HG02798 (cell line): Measurements from ENCODE around the gene YPEL1.
"Not testable (repeated sequence)": the region's sequence is repeated elsewhere in the genome, so short reads cannot be mapped to it uniquely, and the experiment has no call there.

ENCODE experiments used
- ATAC-seq: cut with Tn5 transposase; IDR thresholded peaks from one replicate; pipeline ENCODE4 v1.9.1; 2021; ENCODE audit warnings: mild to moderate bottlenecking; ENCODE audit not compliant: unreplicated experiment, poor library complexity

The YPEL1 gene

GRCh38 chr22:21686634-21687393 is 48.8 kb downstream of the YPEL1 start:
- ATAC-seq: no peak

GRCh38 chr22:21686193-21686608 is 49.4 kb downstream of the YPEL1 start:
- no peak for ATAC-seq

- ATAC-seq: no peak
Measured at GRCh38 chr22:21685164-21685513, 50.5 kb downstream of the YPEL1 start.

- no peak for ATAC-seq
Measured at GRCh38 chr22:21684492-21685163, 51.0 kb downstream of the YPEL1 start.

- ATAC-seq: no peak
Measured at GRCh38 chr22:21683401-21683811, 52.2 kb downstream of the YPEL1 start.

GRCh38 chr22:21682385-21683175 is 53.0 kb downstream of the YPEL1 start:
- ATAC-seq: no peak

GRCh38 chr22:21681566-21682370 is 53.8 kb downstream of the YPEL1 start:
- no peak for ATAC-seq

GRCh38 chr22:21680830-21681565 is 54.6 kb downstream of the YPEL1 start:
- no peak for ATAC-seq

GRCh38 chr22:21679383-21679782 is 56.2 kb downstream of the YPEL1 start:
- no peak for ATAC-seq

GRCh38 chr22:21678842-21679241 is 56.8 kb downstream of the YPEL1 start:
- ATAC-seq: not testable (repeated sequence)

GRCh38 chr22:21677606-21678443 is 57.8 kb downstream of the YPEL1 start:
- no peak for ATAC-seq

- no peak for ATAC-seq
Measured at GRCh38 chr22:21674638-21675245, 60.9 kb downstream of the YPEL1 start.

GRCh38 chr22:21673534-21674321 is 61.9 kb downstream of the YPEL1 start:
- ATAC-seq: no peak

GRCh38 chr22:21672107-21672629 is 63.4 kb downstream of the YPEL1 start:
- ATAC-seq: no peak

GRCh38 chr22:21669026-21669425 is 66.6 kb downstream of the YPEL1 start:
- no peak for ATAC-seq

GRCh38 chr22:21666786-21667185 is 68.8 kb downstream of the YPEL1 start:
- ATAC-seq: no peak

GRCh38 chr22:21665047-21665851 is 70.3 kb downstream of the YPEL1 start:
- ATAC-seq: no peak
